Measurements from ENCODE around the gene NFYA. TPM values are rescaled to one million over a fixed set of nuclear protein-coding genes. Genes with fewer than 3 reads are reported as not detected.

The NFYA gene
- total RNA-seq, 1 donor from 2014 or later, result 33.3 TPM

- TF ChIP-seq, protein P1, sequence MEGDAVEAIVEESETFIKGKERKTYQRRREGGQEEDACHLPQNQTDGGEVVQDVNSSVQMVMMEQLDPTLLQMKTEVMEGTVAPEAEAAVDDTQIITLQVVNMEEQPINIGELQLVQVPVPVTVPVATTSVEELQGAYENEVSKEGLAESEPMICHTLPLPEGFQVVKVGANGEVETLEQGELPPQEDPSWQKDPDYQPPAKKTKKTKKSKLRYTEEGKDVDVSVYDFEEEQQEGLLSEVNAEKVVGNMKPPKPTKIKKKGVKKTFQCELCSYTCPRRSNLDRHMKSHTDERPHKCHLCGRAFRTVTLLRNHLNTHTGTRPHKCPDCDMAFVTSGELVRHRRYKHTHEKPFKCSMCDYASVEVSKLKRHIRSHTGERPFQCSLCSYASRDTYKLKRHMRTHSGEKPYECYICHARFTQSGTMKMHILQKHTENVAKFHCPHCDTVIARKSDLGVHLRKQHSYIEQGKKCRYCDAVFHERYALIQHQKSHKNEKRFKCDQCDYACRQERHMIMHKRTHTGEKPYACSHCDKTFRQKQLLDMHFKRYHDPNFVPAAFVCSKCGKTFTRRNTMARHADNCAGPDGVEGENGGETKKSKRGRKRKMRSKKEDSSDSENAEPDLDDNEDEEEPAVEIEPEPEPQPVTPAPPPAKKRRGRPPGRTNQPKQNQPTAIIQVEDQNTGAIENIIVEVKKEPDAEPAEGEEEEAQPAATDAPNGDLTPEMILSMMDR (IDR thresholded peaks at IDR 0.05; ENCODE audit: insufficient read depth, low read length, poor library complexity, severe bottlenecking), result no peak
- Histone ChIP-seq H3K27me3 (ENCODE audit: control insufficient read depth, insufficient read depth, low read length) (no peaks in the 10 kb centered on the region), H3K36me3 (ENCODE audit: control insufficient read depth, insufficient read depth, low read length) (no peaks in the 10 kb centered on the region), H3K4me3 (ENCODE audit: low read depth, low read length) (peak overlapping the region; percentile 42)
- DNase-seq (ENCODE audit: low read depth), result no peak
Measured at GRCh38 chr6:41028561-41029412, 44.0 kb upstream of the NFYA start.

GRCh38 chr6:41032830-41033229 lies 39.9 kb upstream of the NFYA start:
- Histone ChIP-seq H3K36me3 (ENCODE audit: control insufficient read depth, insufficient read depth, low read length) (no peaks in the 10 kb centered on the region), H3K27me3 (ENCODE audit: control insufficient read depth, insufficient read depth, low read length) (no peaks in the 10 kb centered on the region), H3K4me3 (ENCODE audit: low read depth, low read length) (no peak overlapping the region)
- TF ChIP-seq, protein P1 (IDR thresholded peaks at IDR 0.05; ENCODE audit: insufficient read depth, low read length, poor library complexity, severe bottlenecking), result no peak
- DNase-seq (ENCODE audit: low read depth), result no peak

DNA sequence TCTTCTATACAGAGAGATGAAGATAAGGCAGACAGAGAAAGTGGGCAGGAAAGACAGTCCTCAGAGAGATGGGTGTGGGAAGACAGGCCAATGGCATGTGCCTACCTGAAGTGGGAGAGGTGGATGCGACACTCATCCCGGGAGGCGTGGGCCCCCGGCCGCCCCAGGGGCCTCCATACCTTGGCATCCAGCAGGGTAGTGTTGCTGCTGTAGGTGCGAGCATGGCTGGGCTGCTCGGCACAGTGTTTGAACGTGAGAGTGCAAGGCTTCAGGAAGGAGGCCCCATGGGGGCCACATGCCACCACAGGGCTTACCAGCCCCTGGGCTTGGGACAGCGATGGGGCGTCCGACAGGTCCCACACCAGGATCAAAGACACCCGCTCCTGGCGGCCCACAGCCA lies 39.0 kb upstream of the NFYA start:
- DNase-seq (ENCODE audit: low read depth), result no peak
- TF ChIP-seq, protein P1 (IDR thresholded peaks at IDR 0.05; ENCODE audit: insufficient read depth, low read length, poor library complexity, severe bottlenecking), result no peak
- Histone ChIP-seq H3K27me3 (ENCODE audit: control insufficient read depth, insufficient read depth, low read length) (no peaks in the 10 kb centered on the region), H3K36me3 (ENCODE audit: control insufficient read depth, insufficient read depth, low read length) (no peaks in the 10 kb centered on the region), H3K4me3 (ENCODE audit: low read depth, low read length) (no peak overlapping the region)

GRCh38 chr6:41036186-41036585 lies 36.6 kb upstream of the NFYA start:
- no peaks in the 10 kb centered on the region for H3K36me3 ChIP-seq (ENCODE audit: control insufficient read depth, insufficient read depth, low read length)
- TF ChIP-seq, protein P1 (IDR thresholded peaks at IDR 0.05; ENCODE audit: insufficient read depth, low read length, poor library complexity, severe bottlenecking), result no peak
- H3K4me3 ChIP-seq (ENCODE audit: low read depth, low read length), result no peak overlapping the region
- peak; percentile 45 for DNase-seq (ENCODE audit: low read depth)
- no peaks in the 10 kb centered on the region for H3K27me3 ChIP-seq (ENCODE audit: control insufficient read depth, insufficient read depth, low read length)

DNA sequence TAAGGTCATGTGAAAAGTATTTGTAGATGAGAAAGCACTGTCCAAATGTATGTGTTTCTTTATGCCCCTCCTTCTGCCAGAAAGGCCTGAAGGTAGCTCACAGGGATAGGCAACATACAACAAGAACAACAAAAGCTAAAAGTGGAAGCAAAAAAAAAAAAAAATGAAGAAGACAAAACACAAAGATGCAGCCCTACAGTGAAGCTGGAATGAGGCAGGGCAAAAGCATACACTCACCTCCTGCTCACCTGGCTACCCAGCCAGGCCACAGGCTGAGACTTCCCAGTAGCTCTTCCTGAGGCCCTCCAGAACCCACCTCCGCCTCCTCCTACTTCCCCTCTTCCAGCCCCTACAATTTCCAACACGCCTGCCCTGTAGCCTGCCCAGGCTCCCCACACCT lies 36.2 kb upstream of the NFYA start:
- DNase-seq (ENCODE audit: low read depth), result no peak
- TF ChIP-seq, protein P1 (IDR thresholded peaks at IDR 0.05; ENCODE audit: insufficient read depth, low read length, poor library complexity, severe bottlenecking), result no peak
- H3K4me3 ChIP-seq (ENCODE audit: low read depth, low read length), result no peak overlapping the region
- no peaks in the 10 kb centered on the region for H3K27me3 ChIP-seq (ENCODE audit: control insufficient read depth, insufficient read depth, low read length)
- no peaks in the 10 kb centered on the region for H3K36me3 ChIP-seq (ENCODE audit: control insufficient read depth, insufficient read depth, low read length)
